H1 (cell line): Measurements from ENCODE around the gene LPCAT1. TPM values are rescaled to one million over a fixed set of nuclear protein-coding genes. Genes with fewer than 3 reads are reported as not detected.

Experiments
- CTCF ChIA-PET: fragments of 300-600 bp; sonication (Branson Sonifier 250); formaldehyde crosslinking; loops from one replicate; lab custom pipeline; 2021; ENCODE audit not compliant: partially characterized antibody; lab: Charles Lee
- POLR2A ChIA-PET: fragments of 300-600 bp; sonication (Branson Sonifier 250); formaldehyde crosslinking; loops from one replicate; lab custom pipeline; 2021; ENCODE audit warnings: inconsistent platforms; ENCODE audit not compliant: partially characterized antibody; lab: Charles Lee
- DNase-seq, 2 experiments: peaks; one replicate each; pipeline versions ENCODE4 v3.0.0 to v3.0.0-alpha.2; 2010 to 2022; ENCODE audit warnings: low spot score in 2 of 2, low read depth in 1 of 2, mixed read lengths in 1 of 2
- FAIRE-seq: peaks from 2 replicates; lab custom pipeline; 2011; peaks lifted over from hg19 to GRCh38; lab: Jason Lieb, UNC
- H2AFZ ChIP-seq: 2 replicates; pipeline ENCODE4 v1.8.1; 2012; ENCODE audit warnings: low read length, inconsistent platforms
- H2AK5ac ChIP-seq: 2 replicates; pipeline ENCODE4 v1.6.1; 2013; ENCODE audit warnings: low read depth, low read length
- H2BK120ac ChIP-seq: replicated peaks from 2 replicates; pipeline ENCODE3; 2013; ENCODE audit warnings: low read depth, low read length, inconsistent platforms
- H2BK12ac ChIP-seq: 2 replicates; pipeline ENCODE4 v1.6.1; 2013; ENCODE audit warnings: low read depth, low read length
- H2BK15ac ChIP-seq: 2 replicates; pipeline ENCODE4 v1.6.1; 2013; ENCODE audit warnings: low read length
- H2BK20ac ChIP-seq: 2 replicates; pipeline ENCODE4 v1.6.1; 2013; ENCODE audit warnings: low read length
- H2BK5ac ChIP-seq: 2 replicates; pipeline ENCODE4 v1.6.1; 2013; ENCODE audit warnings: low read depth, low read length
- H3K14ac ChIP-seq: 2 replicates; pipeline ENCODE4 v1.6.1; 2013; ENCODE audit warnings: inconsistent platforms; ENCODE audit not compliant: insufficient read length
- H3K18ac ChIP-seq: 2 replicates; pipeline ENCODE4 v1.6.1; 2013; ENCODE audit warnings: low read length; ENCODE audit errors: extremely low read depth
- H3K23ac ChIP-seq: 2 replicates; pipeline ENCODE4 v1.6.1; 2013; ENCODE audit warnings: inconsistent platforms; ENCODE audit not compliant: insufficient read length
- H3K23me2 ChIP-seq: 2 replicates; pipeline ENCODE4 v1.6.1; 2013; ENCODE audit warnings: low read depth, low read length
- H3K27ac ChIP-seq: 2 replicates; pipeline ENCODE4 v1.6.1; 2011; ENCODE audit warnings: low read depth, low read length, inconsistent platforms
- H3K27me3 ChIP-seq, 4 experiments: replicated peaks in 1 of 4; 1 replicate in 1 of 4; 2 replicates in 3 of 4; pipeline versions ENCODE4 v1.6.1 to v1.8.1; 2011 to 2013; ENCODE audit warnings: low read length in 3 of 4, mild to moderate bottlenecking in 3 of 4, inconsistent platforms in 2 of 4, mixed read lengths in 2 of 4, moderate library complexity in 1 of 4; ENCODE audit not compliant: control insufficient read depth in 3 of 4, insufficient read depth in 3 of 4; ENCODE audit errors: extremely low read depth in 1 of 4
- H3K36me3 ChIP-seq, 4 experiments: 2 replicates each; pipeline versions ENCODE4 v1.6.1 to v1.8.1; 2011 to 2013; ENCODE audit warnings: mild to moderate bottlenecking in 4 of 4, low read length in 3 of 4, moderate library complexity in 2 of 4, control low read depth in 1 of 4, inconsistent platforms in 1 of 4; ENCODE audit not compliant: insufficient read depth in 4 of 4, control insufficient read depth in 2 of 4
- H3K4ac ChIP-seq: replicated peaks from 2 replicates; pipeline ENCODE3; 2013; ENCODE audit warnings: low read length, low read depth, mixed read lengths, inconsistent platforms; ENCODE audit not compliant: insufficient read length
- H3K4me1 ChIP-seq, 4 experiments: replicated peaks in 1 of 4; 1 replicate in 1 of 4; 2 replicates in 3 of 4; pipeline versions ENCODE4 v1.6.1 to v1.8.1; 2011 to 2013; ENCODE audit warnings: low read length in 3 of 4, inconsistent platforms in 2 of 4, mixed read lengths in 1 of 4; ENCODE audit not compliant: insufficient read depth in 4 of 4, control insufficient read depth in 3 of 4
- H3K4me2 ChIP-seq, 2 experiments: 2 replicates each; pipeline versions ENCODE4 v1.6.1 to v1.8.1; 2011 to 2013; ENCODE audit warnings: low read depth in 2 of 2, low read length in 2 of 2, control low read depth in 1 of 2, inconsistent platforms in 1 of 2, mild to moderate bottlenecking in 1 of 2; ENCODE audit not compliant: insufficient read depth in 1 of 2
- H3K4me3 ChIP-seq, 4 experiments: fragments of 200-600, 300-600 bp in 1 of 4; sonication (generic), shearing (Covaris generic), sonication (Bioruptor Twin) in 1 of 4; 2 replicates each; pipeline versions ENCODE4 v1.5.1 to v1.8.1; 2011 to 2016; ENCODE audit warnings: low read length in 4 of 4, low read depth in 3 of 4, control low read depth in 2 of 4, inconsistent platforms in 2 of 4, mild to moderate bottlenecking in 2 of 4, mixed read lengths in 1 of 4, moderate library complexity in 1 of 4; ENCODE audit not compliant: insufficient read depth in 2 of 4; ENCODE audit errors: extremely low read depth in 1 of 4
- H3K56ac ChIP-seq: replicated peaks from 2 replicates; pipeline ENCODE3; 2013; ENCODE audit warnings: low read depth, mild to moderate bottlenecking, mixed read lengths, low read length, inconsistent platforms; ENCODE audit not compliant: insufficient read length
- H3K79me1 ChIP-seq: 2 replicates; pipeline ENCODE4 v1.6.1; 2013; ENCODE audit warnings: low read depth, low read length, control low read depth
- H3K79me2 ChIP-seq, 2 experiments: 2 replicates each; pipeline versions ENCODE4 v1.6.1 to v1.8.1; 2012 to 2013; ENCODE audit warnings: low read length in 2 of 2, mild to moderate bottlenecking in 2 of 2, inconsistent platforms in 1 of 2; ENCODE audit not compliant: insufficient read depth in 2 of 2, control insufficient read depth in 1 of 2
- H3K9ac ChIP-seq, 4 experiments: replicated peaks in 1 of 4; 1 replicate in 1 of 4; 2 replicates in 3 of 4; pipeline versions ENCODE4 v1.6.1 to v1.8.1; 2011 to 2013; ENCODE audit warnings: low read depth in 3 of 4, low read length in 3 of 4, control low read depth in 2 of 4, mild to moderate bottlenecking in 2 of 4, moderate library complexity in 2 of 4, inconsistent platforms in 1 of 4; ENCODE audit errors: extremely low read depth in 1 of 4
- H3K9me3 ChIP-seq, 2 experiments: 2 replicates each; pipeline versions ENCODE4 v1.6.1 to v1.8.1; 2012 to 2013; ENCODE audit warnings: mild to moderate bottlenecking in 2 of 2, moderate library complexity in 2 of 2, control low read depth in 1 of 2, inconsistent platforms in 1 of 2, low read depth in 1 of 2, low read length in 1 of 2, mixed read lengths in 1 of 2; ENCODE audit not compliant: insufficient read depth in 2 of 2
- H4K20me1 ChIP-seq, 2 experiments: replicated peaks in 1 of 2; 2 replicates each; pipeline versions ENCODE3 to v1.8.1; 2011 to 2013; ENCODE audit warnings: inconsistent platforms in 2 of 2, low read length in 2 of 2, mild to moderate bottlenecking in 1 of 2; ENCODE audit not compliant: insufficient read depth in 2 of 2, control insufficient read depth in 1 of 2
- H4K5ac ChIP-seq: 2 replicates; pipeline ENCODE4 v1.6.1; 2013; ENCODE audit warnings: low read length, low read depth, mixed read lengths, inconsistent platforms; ENCODE audit not compliant: insufficient read length
- H4K8ac ChIP-seq: 2 replicates; pipeline ENCODE4 v1.8.0; 2013; ENCODE audit warnings: mild to moderate bottlenecking, moderate library complexity, low read length, inconsistent platforms; ENCODE audit not compliant: insufficient read depth; ENCODE audit errors: extremely low read depth
- H4K91ac ChIP-seq: replicated peaks from 2 replicates; pipeline ENCODE3; 2013; ENCODE audit warnings: low read length, mixed read lengths, inconsistent platforms; ENCODE audit not compliant: insufficient read length
- KDM1A ChIP-seq: fragments of 200-600, 300-600 bp; sonication (generic); IDR thresholded peaks from 2 replicates; pipeline ENCODE4 v1.7.1; 2016; ENCODE audit warnings: mild to moderate bottlenecking, low read length, borderline replicate concordance
- SUZ12 ChIP-seq: fragments of 200-600 bp; sonication (generic); IDR thresholded peaks from 2 replicates; pipeline ENCODE4 v1.6.1; 2012; ENCODE audit warnings: mild to moderate bottlenecking, inconsistent platforms, low read length, moderate library complexity, mixed read lengths
- WGBS, 2 experiments: shearing (Covaris generic) in 1 of 2; methylation state at CpG; one replicate each; pipeline versions ENCODE4 v1.1.6 to v1.1.7; 2013 to 2015; ENCODE audit warnings: low lambda C conversion rate in 2 of 2, mixed read lengths in 2 of 2, inconsistent platforms in 1 of 2, low coverage in 1 of 2, missing lambda C conversion rate in 1 of 2; ENCODE audit not compliant: insufficient replicate concordance in 2 of 2, insufficient coverage in 1 of 2, insufficient read length in 1 of 2; ENCODE audit errors: extremely low coverage in 1 of 2, missing lambda C conversion rate in 1 of 2; 5-methylcytosine and 5-hydroxymethylcytosine counted together
- polyA plus RNA-seq, 7 experiments: library from polyadenylated mRNA; depleted of rRNA in 3 of 7; stranded (reverse) in 5 of 7; unstranded in 2 of 7; fragments of >200 nt in 5 of 7; fragments of 200-250 nt in 2 of 7; gene quantifications; 1 replicate in 5 of 7; 2 replicates in 1 of 7; 4 replicates in 1 of 7; pipeline versions ENCODE4 v1.2.1 to v1.2.3, GENCODE V29; 2011 to 2013; ENCODE audit warnings: missing spikeins in 2 of 7, mixed read lengths in 2 of 7
- total RNA-seq: library from RNA; stranded (reverse); fragmentation: NEBNext Ultra II Directional; extraction: Animal tissue kit (Norgen Biotek cat#: 25700); gene quantifications from 2 replicates; pipeline ENCODE4 v1.2.1, GENCODE V29; 2021

LPCAT1 gene
- total and polyA plus RNA-seq, 2 of the 8 experiments (the other 6 are each of a cell fraction or from before 2014, with no cell fraction given) = 107 to 260 TPM

DNA sequence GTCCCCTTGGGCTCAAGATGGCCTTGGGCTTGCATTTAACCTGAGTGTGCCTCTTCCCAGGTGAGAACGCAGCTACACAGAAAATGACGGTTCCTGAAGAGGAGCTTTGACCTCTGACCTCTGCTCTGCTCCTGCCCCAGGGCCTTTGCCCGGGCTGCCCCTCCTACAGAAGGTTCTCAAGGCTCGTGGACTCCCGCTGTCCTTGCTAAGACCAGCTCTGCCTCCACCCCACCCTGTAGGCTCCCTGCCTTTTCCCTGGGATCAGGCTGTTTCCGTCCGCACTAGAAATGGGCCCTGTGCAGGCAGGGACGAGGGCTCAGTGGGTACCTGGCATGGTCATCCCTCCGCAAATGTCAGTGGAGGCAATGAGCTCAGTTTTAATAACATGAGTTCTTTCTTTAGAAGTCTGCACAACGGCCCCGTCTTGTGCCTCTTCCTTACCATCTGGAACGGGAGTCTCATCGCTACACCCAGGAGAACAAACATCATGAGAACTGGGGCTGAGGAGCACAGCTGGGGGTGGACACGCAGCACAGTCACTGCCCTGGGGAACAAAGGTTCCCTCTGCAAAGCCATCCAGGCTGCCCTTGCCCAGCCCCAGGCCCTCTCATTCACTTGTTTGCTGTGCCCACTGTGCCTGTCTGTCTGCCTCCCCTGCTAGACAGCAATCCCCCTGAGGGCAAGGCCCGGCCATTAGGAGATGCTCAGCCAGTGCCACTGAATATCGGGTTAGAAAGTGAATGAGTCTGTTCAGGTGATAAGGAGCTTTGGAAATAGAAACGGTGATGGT, 26.7 kb upstream of the LPCAT1 start:
- no peak overlapping the region for H3K56ac ChIP-seq
- H4K8ac ChIP-seq = no peak overlapping the region; the same call in 1 of the 2 replicates
- no peak overlapping the region for H3K4ac ChIP-seq
- no peaks in the 10 kb centered on the region for H3K36me3 ChIP-seq
- H4K91ac ChIP-seq = no peak overlapping the region
- no peak overlapping the region for H2BK5ac ChIP-seq
- no peaks in the 10 kb centered on the region; a peak in 1 of 7 replicates for H3K4me1 ChIP-seq
- H3K9me3 ChIP-seq = no peaks in the 10 kb centered on the region
- no peak overlapping the region for H3K9ac ChIP-seq
- H3K27me3 ChIP-seq = no peaks in the 10 kb centered on the region
- TF ChIP-seq SUZ12 = no peak
- TF ChIP-seq KDM1A = peak; percentile 30; the same call in 1 of the 2 replicates
- no peak overlapping the region for H3K18ac ChIP-seq
- no peak overlapping the region for H2AK5ac ChIP-seq
- no peaks in the 10 kb centered on the region for H3K23me2 ChIP-seq
- H3K79me1 ChIP-seq = no peaks in the 10 kb centered on the region
- H2BK15ac ChIP-seq = peak overlapping the region; percentile 65; the same call in 1 of the 2 replicates
- H2BK20ac ChIP-seq = no peak overlapping the region
- no peaks in the 10 kb centered on the region for H3K79me2 ChIP-seq
- H3K4me2 ChIP-seq = no peak overlapping the region
- H3K23ac ChIP-seq = no peak overlapping the region
- no peak for FAIRE-seq
- no peak overlapping the region for H3K4me3 ChIP-seq
- DNase-seq = peak in 1 of 2 experiments; percentile 28
- ChIA-PET CTCF (interaction anchor here (0.6 to 2.2 kb wide), 8 partner anchors 8 to 235 kb away, joined by 3 to 8 read pairs (median 4); no protein-coding TSS in a partner anchor), POLR2A (interaction anchor here (1.1 to 1.3 kb wide), 4 partner anchors 28 to 70 kb away, joined by 3 to 4 read pairs (median 4); no protein-coding TSS in a partner anchor)
- peaks cover 0 to 2% of the 10 kb centered on the region in 2 experiments for H4K20me1 ChIP-seq
- 94% methylated on average over 17 of the region's 17 CpGs; no CpG with 5 or more reads in 1 of the 2 experiments for whole genome bisulfite sequencing, 2 experiments
- no peak overlapping the region for H3K14ac ChIP-seq
- H3K27ac ChIP-seq = no peak overlapping the region
- no peak overlapping the region for H2BK120ac ChIP-seq
- H2BK12ac ChIP-seq = no peak overlapping the region
- no peak overlapping the region for H4K5ac ChIP-seq
- no peak overlapping the region for H2AFZ ChIP-seq
